Esophagus squamous epithelium (tissue), 5 donors: ENCODE results near the gene SCYGR3. TPM values are rescaled to one million over a fixed set of nuclear protein-coding genes. Genes with fewer than 3 reads are reported as not detected.

Source experiments
- DNase-seq: peaks from one replicate; lab custom pipeline; 2025; lab: John Stamatoyannopoulos, UW
- H3K27ac ChIP-seq, 4 donors: fragments of 200-600 bp; sonication (generic); one replicate each; pipeline ENCODE4 v1.5.1; 2016 to 2019; ENCODE audit warnings: mild to moderate bottlenecking in 1 of 4
- H3K27me3 ChIP-seq, 4 donors: fragments of 200-600 bp; sonication (generic); 1 replicate in 3 of 4; 2 replicates in 1 of 4; pipeline versions ENCODE4 v1.5.1 to v1.6.0; 2017 to 2021; ENCODE audit warnings: antibody characterized with exemption in 1 of 4
- H3K36me3 ChIP-seq, 3 donors: fragments of 200-600 bp; sonication (generic); one replicate each; pipeline ENCODE4 v1.5.1; 2016 to 2019
- H3K4me1 ChIP-seq, 3 donors: fragments of 200-600 bp; sonication (generic); one replicate each; pipeline ENCODE4 v1.5.1; 2017 to 2019
- H3K4me3 ChIP-seq, 4 donors: fragments of 200-600 bp; sonication (generic); 1 replicate in 3 of 4; 2 replicates in 1 of 4; pipeline ENCODE4 v1.5.1; 2016 to 2019; ENCODE audit warnings: mild to moderate bottlenecking in 2 of 4, moderate library complexity in 1 of 4
- H3K9me3 ChIP-seq, 3 donors: fragments of 200-600 bp; sonication (generic); one replicate each; pipeline ENCODE4 v1.5.1; 2016 to 2019
- POLR2A ChIP-seq, 4 donors: fragments of 450-650 bp; IDR thresholded peaks; one replicate each; pipeline ENCODE4 v1.6.1; 2017; ENCODE audit warnings: antibody characterized with exemption in 4 of 4, mild to moderate bottlenecking in 4 of 4, moderate library complexity in 3 of 4
- WGBS, 2 donors: methylation state at CpG; one replicate each; pipeline ENCODE4 v1.1.5; 2018; 5-methylcytosine and 5-hydroxymethylcytosine counted together
- intact Hi-C: fragments of 100-400 bp; cut with DNase I; formaldehyde crosslinking; loops from one replicate; pipeline ENCODE4 v1.15.0; 2022
- total RNA-seq, 4 donors: library from RNA; depleted of rRNA; stranded (reverse); fragments of >200 nt; gene quantifications; one replicate each; pipeline ENCODE4 v1.1.0, GENCODE V29; 2016
- TF ChIP-seq, protein P1 (sequence below), 6 experiments: fragments of 450-650 bp in 4 of 6; fragments of 200-600 bp in 2 of 6; sonication (generic) in 2 of 6; IDR thresholded peaks; one replicate each; pipeline ENCODE4 v1.5.1; 2016 to 2019; ENCODE audit warnings: antibody characterized with exemption in 6 of 6, mild to moderate bottlenecking in 4 of 6, moderate library complexity in 4 of 6
- donor health status: DM: yes; HTN: yes; CAD: no.

SCYGR3 gene
- total RNA-seq, 4 donors from 2014 or later = not detected

DNA sequence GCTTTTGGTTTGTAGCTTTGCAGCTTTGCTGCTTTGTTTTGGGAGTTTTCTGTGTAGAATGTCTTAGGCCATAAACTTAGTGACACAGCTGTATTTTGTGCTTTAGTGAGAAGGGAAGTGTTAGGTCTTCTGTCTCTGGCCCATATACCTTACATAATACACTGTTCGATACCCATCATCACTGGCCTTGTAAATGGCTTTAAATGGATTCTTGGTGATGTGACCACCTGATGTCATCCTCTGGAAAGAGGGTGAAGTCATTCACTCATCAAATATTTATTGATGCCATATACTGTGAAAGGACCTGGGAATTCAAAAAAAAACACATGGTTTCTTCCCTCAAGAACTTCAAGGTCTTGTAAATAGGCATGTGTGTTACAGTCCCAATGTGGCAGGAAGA, 34.8 kb downstream of the SCYGR3 start:
- intact Hi-C loops = no loop called here
- no peak overlapping the region for H3K27ac ChIP-seq
- TF ChIP-seq, protein P1, sequence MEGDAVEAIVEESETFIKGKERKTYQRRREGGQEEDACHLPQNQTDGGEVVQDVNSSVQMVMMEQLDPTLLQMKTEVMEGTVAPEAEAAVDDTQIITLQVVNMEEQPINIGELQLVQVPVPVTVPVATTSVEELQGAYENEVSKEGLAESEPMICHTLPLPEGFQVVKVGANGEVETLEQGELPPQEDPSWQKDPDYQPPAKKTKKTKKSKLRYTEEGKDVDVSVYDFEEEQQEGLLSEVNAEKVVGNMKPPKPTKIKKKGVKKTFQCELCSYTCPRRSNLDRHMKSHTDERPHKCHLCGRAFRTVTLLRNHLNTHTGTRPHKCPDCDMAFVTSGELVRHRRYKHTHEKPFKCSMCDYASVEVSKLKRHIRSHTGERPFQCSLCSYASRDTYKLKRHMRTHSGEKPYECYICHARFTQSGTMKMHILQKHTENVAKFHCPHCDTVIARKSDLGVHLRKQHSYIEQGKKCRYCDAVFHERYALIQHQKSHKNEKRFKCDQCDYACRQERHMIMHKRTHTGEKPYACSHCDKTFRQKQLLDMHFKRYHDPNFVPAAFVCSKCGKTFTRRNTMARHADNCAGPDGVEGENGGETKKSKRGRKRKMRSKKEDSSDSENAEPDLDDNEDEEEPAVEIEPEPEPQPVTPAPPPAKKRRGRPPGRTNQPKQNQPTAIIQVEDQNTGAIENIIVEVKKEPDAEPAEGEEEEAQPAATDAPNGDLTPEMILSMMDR (IDR thresholded peaks at IDR 0.05) = no peak
- TF ChIP-seq POLR2A (IDR thresholded peaks at IDR 0.05) = no peak
- 100% methylated on average over 1 of the region's 1 CpG for WGBS, 2 donors
- H3K4me1 ChIP-seq = no peaks in the 10 kb centered on the region
- no peaks in the 10 kb centered on the region for H3K36me3 ChIP-seq
- H3K9me3 ChIP-seq = peaks cover 0 to 13% (median 9%) of the 10 kb centered on the region in 3 donors
- peaks cover 0 to 3% (median 0%) of the 10 kb centered on the region in 4 donors for H3K27me3 ChIP-seq
- DNase-seq = no peak
- no peak overlapping the region for H3K4me3 ChIP-seq

DNA sequence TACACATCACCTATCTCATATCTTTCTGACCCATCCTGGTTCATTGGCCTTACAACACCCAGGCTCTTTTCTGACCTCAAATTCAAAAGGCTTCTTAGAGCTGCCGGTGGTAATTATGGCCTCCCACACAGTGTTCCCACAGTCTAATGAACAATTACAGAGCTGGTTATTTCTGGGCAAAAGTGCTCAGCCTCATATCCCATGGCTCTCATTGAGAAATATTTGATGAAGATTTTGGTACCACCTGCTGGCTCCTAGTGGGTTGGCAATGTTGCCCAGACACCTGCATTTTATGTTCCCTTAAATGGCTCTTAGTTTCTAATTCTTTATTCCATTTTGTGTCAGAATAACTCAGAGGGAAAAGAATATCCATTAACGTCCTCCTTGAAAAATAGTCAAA, 36.0 kb downstream of the SCYGR3 start:
- intact Hi-C loops = no loop called here
- Histone ChIP-seq H3K27ac (no peak overlapping the region), H3K27me3 (peaks cover 0 to 3% (median 0%) of the 10 kb centered on the region in 4 donors), H3K36me3 (no peaks in the 10 kb centered on the region), H3K9me3 (peaks cover 0 to 13% (median 9%) of the 10 kb centered on the region in 3 donors), H3K4me3 (no peak overlapping the region), H3K4me1 (no peaks in the 10 kb centered on the region)
- 78 to 81% methylated on average over 2 of the region's 2 CpGs for whole genome bisulfite sequencing, 2 donors
- DNase-seq = no peak
- TF ChIP-seq POLR2A (IDR thresholded peaks at IDR 0.05) = no peak
- TF ChIP-seq, protein P1 (IDR thresholded peaks at IDR 0.05) = peak in 1 of 6 experiments; percentile 9

DNA sequence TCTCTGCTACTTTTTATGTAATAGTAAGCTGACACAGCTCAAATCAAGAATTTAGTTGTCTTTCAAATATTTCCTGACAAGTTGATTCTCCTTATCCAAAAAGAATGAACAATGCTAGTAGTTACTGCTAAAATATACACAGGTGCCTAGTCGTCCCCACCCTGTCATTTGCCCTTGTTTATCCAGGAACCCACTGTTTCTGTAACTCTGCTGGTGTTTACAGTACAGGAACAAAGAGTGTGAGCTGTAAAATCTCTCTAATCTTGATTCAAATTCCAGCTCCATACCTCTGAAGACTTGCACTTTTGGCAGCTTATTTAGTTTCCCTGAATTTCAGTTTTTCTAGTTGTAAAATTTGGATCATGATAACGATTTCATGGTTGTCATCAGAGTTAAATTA, 37.1 kb downstream of the SCYGR3 start:
- H3K27ac ChIP-seq = no peak overlapping the region
- peaks cover 0 to 7% (median 6%) of the 10 kb centered on the region in 3 donors for H3K9me3 ChIP-seq
- DNase-seq = no peak
- no peaks in the 10 kb centered on the region for H3K27me3 ChIP-seq
- TF ChIP-seq, protein P1 (IDR thresholded peaks at IDR 0.05) = no peak
- TF ChIP-seq POLR2A (IDR thresholded peaks at IDR 0.05) = no peak
- WGBS, 2 donors = 44 to 57% methylated on average over 2 of the region's 2 CpGs
- intact Hi-C loops = no loop called here
- no peaks in the 10 kb centered on the region for H3K4me1 ChIP-seq
- no peaks in the 10 kb centered on the region for H3K36me3 ChIP-seq
- H3K4me3 ChIP-seq = no peak overlapping the region

DNA sequence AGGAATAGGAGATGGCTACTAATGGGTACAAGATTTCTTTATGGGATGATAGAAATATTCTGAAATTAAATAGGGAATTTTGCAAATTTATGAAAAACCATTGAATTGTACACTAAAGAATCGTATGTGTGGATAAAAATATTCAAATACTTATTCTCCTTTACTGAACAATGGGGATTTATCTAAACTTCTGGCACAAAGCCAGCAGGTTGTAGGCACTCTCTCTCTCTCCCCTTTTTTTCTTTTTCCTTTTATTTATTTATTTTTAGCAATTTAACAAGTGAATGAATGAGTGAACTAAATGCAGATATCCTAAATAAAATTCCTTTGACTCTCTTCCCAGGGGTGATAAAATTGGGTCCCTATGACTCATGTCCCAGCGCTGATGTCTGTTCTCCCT, 37.8 kb downstream of the SCYGR3 start:
- H3K4me1 ChIP-seq = no peaks in the 10 kb centered on the region
- no peak overlapping the region for H3K27ac ChIP-seq
- no peaks in the 10 kb centered on the region for H3K36me3 ChIP-seq
- no peak overlapping the region for H3K4me3 ChIP-seq
- no peak for DNase-seq
- 57 to 71% methylated on average over 2 of the region's 2 CpGs for WGBS, 2 donors
- H3K27me3 ChIP-seq = no peaks in the 10 kb centered on the region
- H3K9me3 ChIP-seq = no peaks in the 10 kb centered on the region
- TF ChIP-seq, protein P1 (IDR thresholded peaks at IDR 0.05) = no peak
- no peak for TF ChIP-seq POLR2A (IDR thresholded peaks at IDR 0.05)
- intact Hi-C loops = no loop called here

DNA sequence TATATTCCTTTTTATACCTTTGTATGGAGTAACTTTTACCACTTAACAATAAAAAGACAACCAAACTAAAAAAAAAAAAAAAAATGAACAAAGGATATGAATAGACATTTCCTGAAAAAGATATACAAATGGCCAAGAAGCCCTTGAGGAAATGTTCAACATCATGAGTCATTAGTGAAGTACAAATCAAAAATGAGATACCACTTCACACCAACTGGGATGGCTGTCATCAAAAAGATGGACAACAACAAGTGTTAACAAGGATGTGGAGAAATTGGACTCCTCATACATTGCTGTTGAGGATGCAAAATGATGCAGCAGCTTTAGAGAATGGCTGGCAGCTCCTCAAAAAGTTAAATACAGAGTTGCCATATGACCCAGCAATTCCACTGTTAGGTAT, 38.5 kb downstream of the SCYGR3 start:
- TF ChIP-seq, protein P1 (IDR thresholded peaks at IDR 0.05) = no peak
- TF ChIP-seq POLR2A (IDR thresholded peaks at IDR 0.05) = no peak
- no peaks in the 10 kb centered on the region for H3K9me3 ChIP-seq
- H3K27me3 ChIP-seq = no peaks in the 10 kb centered on the region
- no peaks in the 10 kb centered on the region for H3K4me1 ChIP-seq
- H3K27ac ChIP-seq = no peak overlapping the region
- intact Hi-C loops = no loop called here
- H3K4me3 ChIP-seq = no peak overlapping the region
- DNase-seq = no peak
- no peaks in the 10 kb centered on the region for H3K36me3 ChIP-seq
